Gastroesophageal sphincter (tissue), 3 donors: ENCODE measurements around the gene MCRIP2.

Experiments used
- EP300 ChIP-seq: sonication (generic); formaldehyde crosslinking; IDR thresholded peaks from one replicate; pipeline ENCODE4 v1.6.1; 2017; ENCODE audit warnings: antibody characterized with exemption, mild to moderate bottlenecking
- POLR2A ChIP-seq, 2 donors: fragments of 450-650 bp; IDR thresholded peaks; one replicate each; pipeline ENCODE4 v1.6.1; 2017; ENCODE audit warnings: antibody characterized with exemption in 2 of 2, mild to moderate bottlenecking in 2 of 2, moderate library complexity in 1 of 2
- POLR2AphosphoS5 ChIP-seq: sonication (generic); formaldehyde crosslinking; IDR thresholded peaks from one replicate; pipeline ENCODE4 v1.6.1; 2017; ENCODE audit warnings: antibody characterized with exemption
- TF ChIP-seq, protein P1 (sequence below), 4 experiments: fragments of 200-600 bp in 2 of 4; fragments of 450-650 bp in 2 of 4; sonication (generic) in 1 of 4; IDR thresholded peaks; one replicate each; pipeline ENCODE4 v1.5.1; 2017 to 2019; ENCODE audit warnings: antibody characterized with exemption in 4 of 4, mild to moderate bottlenecking in 2 of 4, moderate library complexity in 2 of 4

GRCh38 chr16:629185-629832 lies 12.3 kb upstream of the MCRIP2 start:
- TF ChIP-seq, protein P1, sequence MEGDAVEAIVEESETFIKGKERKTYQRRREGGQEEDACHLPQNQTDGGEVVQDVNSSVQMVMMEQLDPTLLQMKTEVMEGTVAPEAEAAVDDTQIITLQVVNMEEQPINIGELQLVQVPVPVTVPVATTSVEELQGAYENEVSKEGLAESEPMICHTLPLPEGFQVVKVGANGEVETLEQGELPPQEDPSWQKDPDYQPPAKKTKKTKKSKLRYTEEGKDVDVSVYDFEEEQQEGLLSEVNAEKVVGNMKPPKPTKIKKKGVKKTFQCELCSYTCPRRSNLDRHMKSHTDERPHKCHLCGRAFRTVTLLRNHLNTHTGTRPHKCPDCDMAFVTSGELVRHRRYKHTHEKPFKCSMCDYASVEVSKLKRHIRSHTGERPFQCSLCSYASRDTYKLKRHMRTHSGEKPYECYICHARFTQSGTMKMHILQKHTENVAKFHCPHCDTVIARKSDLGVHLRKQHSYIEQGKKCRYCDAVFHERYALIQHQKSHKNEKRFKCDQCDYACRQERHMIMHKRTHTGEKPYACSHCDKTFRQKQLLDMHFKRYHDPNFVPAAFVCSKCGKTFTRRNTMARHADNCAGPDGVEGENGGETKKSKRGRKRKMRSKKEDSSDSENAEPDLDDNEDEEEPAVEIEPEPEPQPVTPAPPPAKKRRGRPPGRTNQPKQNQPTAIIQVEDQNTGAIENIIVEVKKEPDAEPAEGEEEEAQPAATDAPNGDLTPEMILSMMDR (IDR thresholded peaks at IDR 0.05), result no peak
- no peak for TF ChIP-seq POLR2A (IDR thresholded peaks at IDR 0.05)
- TF ChIP-seq POLR2AphosphoS5, result no peak
- no peak for TF ChIP-seq EP300
